GM12891 (cell line): ENCODE results near the gene RRBP1.

ENCODE experiments used
- PAX5 ChIP-seq: IDR thresholded peaks from 2 replicates; pipeline ENCODE4 v1.6.1; 2011; ENCODE audit warnings: low read length, moderate library complexity, mild to moderate bottlenecking; ENCODE audit not compliant: insufficient read depth, severe bottlenecking
- POLR2A ChIP-seq: IDR thresholded peaks from 2 replicates; pipeline ENCODE4 v1.6.1; 2011; ENCODE audit warnings: low read depth, low read length, control low read depth
- POLR2AphosphoS5 ChIP-seq: IDR thresholded peaks from 2 replicates; pipeline ENCODE4 v1.6.1; 2011; ENCODE audit warnings: low read depth, low read length, control low read depth
- SPI1 ChIP-seq: IDR thresholded peaks from 2 replicates; pipeline ENCODE4 v1.6.1; 2011; ENCODE audit warnings: low read depth, low read length, control low read depth
- TAF1 ChIP-seq: IDR thresholded peaks from 2 replicates; pipeline ENCODE4 v1.6.1; 2011; ENCODE audit warnings: low read depth, low read length, control low read depth

- TF ChIP-seq POLR2A (no peak), POLR2AphosphoS5 (no peak), TAF1 (no peak), PAX5 (no peak), SPI1 (no peak)
Observed at GRCh38 chr20:17587148-17587547, 94.9 kb downstream of the RRBP1 start.
